ENCODE results near the gene OR5K2. TPM values are rescaled to one million over a fixed set of nuclear protein-coding genes. Genes with fewer than 3 reads are reported as not detected.

The OR5K2 gene
- not detected for total RNA-seq
- 0.56 TPM for polyA plus RNA-seq (2013, experiment 1 of 2)
- polyA plus RNA-seq (2013, experiment 2 of 2) = 0.30 TPM
- 0 to 0.06 (median 0) reads per million in 172 experiments for total RNA-seq

GRCh38 chr3:98497381-98497780, at the start of gene OR5K2:
Gene OR5K2, plus strand, starts transcription at chr3:98497681. Its CDS starts 0 bp downstream, at chr3:98497681.
- TF ChIP-seq, protein P1, sequence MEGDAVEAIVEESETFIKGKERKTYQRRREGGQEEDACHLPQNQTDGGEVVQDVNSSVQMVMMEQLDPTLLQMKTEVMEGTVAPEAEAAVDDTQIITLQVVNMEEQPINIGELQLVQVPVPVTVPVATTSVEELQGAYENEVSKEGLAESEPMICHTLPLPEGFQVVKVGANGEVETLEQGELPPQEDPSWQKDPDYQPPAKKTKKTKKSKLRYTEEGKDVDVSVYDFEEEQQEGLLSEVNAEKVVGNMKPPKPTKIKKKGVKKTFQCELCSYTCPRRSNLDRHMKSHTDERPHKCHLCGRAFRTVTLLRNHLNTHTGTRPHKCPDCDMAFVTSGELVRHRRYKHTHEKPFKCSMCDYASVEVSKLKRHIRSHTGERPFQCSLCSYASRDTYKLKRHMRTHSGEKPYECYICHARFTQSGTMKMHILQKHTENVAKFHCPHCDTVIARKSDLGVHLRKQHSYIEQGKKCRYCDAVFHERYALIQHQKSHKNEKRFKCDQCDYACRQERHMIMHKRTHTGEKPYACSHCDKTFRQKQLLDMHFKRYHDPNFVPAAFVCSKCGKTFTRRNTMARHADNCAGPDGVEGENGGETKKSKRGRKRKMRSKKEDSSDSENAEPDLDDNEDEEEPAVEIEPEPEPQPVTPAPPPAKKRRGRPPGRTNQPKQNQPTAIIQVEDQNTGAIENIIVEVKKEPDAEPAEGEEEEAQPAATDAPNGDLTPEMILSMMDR (IDR thresholded peaks at IDR 0.05) = no peak
- Mint-ChIP-seq H3K27ac (no peak within 1 kb of the TSS), H3K4me1 (ENCODE audit: low read depth) (no peaks in the 10 kb centered on the region), H3K9me3 (no peaks in the 10 kb centered on the region), H3K4me3 (no peak within 1 kb of the TSS), H3K36me3 (ENCODE audit: low read depth) (no peaks in the 10 kb centered on the region), H3K27me3 (no peaks in the 10 kb centered on the region)
- Histone ChIP-seq H3K9me3 (ENCODE audit: control insufficient read depth in 1 of 2, insufficient read depth in 1 of 2, low read length in 2 of 2) (no peaks in the 10 kb centered on the region), H3K27me3 (ENCODE audit: control insufficient read depth in 1 of 2, insufficient read depth in 2 of 2, low read length in 2 of 2) (no peaks in the 10 kb centered on the region), H3K36me3 (ENCODE audit: insufficient read depth, low read length) (no peaks in the 10 kb centered on the region), H3K4me1 (ENCODE audit: insufficient read depth, low read length) (no peaks in the 10 kb centered on the region), H3K27ac (ENCODE audit: low read depth in 1 of 2, low read length in 2 of 2) (no peak within 1 kb of the TSS), H3K4me3 (ENCODE audit: low read length) (no peak within 1 kb of the TSS)
- POLR2A ChIA-PET = no interaction called here
- no peak for DNase-seq
- intact Hi-C loops (cut with DNase I, micrococcal nuclease) = no loop called here
- CTCF ChIA-PET = no interaction called here
- no peak for ATAC-seq (ENCODE audit: poor library complexity)

DNA sequence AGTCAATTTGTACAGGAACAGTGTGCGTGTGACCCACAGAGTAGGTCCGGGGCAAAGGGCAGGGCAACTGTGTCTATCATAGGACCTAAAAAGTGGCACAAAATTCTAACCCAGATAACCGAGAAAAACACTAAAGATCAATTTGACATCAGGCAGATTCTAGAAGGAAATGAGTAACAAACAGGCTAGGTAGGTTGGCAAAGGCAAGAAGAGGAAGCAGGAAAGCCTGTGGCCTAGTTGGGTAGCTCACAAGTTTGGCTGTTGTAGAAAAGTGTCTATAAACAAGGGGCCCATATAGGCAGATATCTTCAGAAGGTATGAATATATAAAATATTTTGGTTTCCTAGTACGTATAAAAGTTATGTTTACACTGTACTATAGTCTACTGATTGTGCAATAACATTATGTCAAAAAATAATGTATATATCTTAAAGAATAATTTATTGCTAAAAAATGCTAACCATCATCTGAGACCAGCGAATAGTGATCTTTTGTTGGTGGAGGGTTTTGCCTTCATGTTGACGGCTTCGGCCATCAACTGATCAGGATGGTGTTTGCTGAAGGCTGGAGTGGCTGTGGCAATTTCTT, 47.8 kb upstream of the OR5K2 start:
- Mint-ChIP-seq H3K27me3 (peaks cover 9% of the 10 kb centered on the region), H3K4me1 (ENCODE audit: low read depth) (no peaks in the 10 kb centered on the region), H3K36me3 (ENCODE audit: low read depth) (no peaks in the 10 kb centered on the region), H3K9me3 (no peaks in the 10 kb centered on the region), H3K4me3 (no peak overlapping the region), H3K27ac (no peak overlapping the region)
- H3K9me3 ChIP-seq (ENCODE audit: control insufficient read depth in 1 of 2, insufficient read depth in 1 of 2, low read length in 2 of 2) = no peaks in the 10 kb centered on the region
- no peak overlapping the region for H3K4me3 ChIP-seq (ENCODE audit: low read length)
- peaks cover 4% of the 10 kb centered on the region for H3K4me1 ChIP-seq (ENCODE audit: insufficient read depth, low read length)
- TF ChIP-seq, protein P1 (IDR thresholded peaks at IDR 0.05) = no peak
- ChIA-PET POLR2A (no interaction called here), CTCF (no interaction called here)
- intact Hi-C loops (cut with DNase I, micrococcal nuclease) = no loop called here
- H3K27ac ChIP-seq (ENCODE audit: low read depth in 1 of 2, low read length in 2 of 2) = no peak overlapping the region
- ATAC-seq (ENCODE audit: poor library complexity) (no peak), DNase-seq (peak in 1 of 14 experiments; percentile 1)
- no peaks in the 10 kb centered on the region for H3K36me3 ChIP-seq (ENCODE audit: insufficient read depth, low read length)
- no peaks in the 10 kb centered on the region for H3K27me3 ChIP-seq (ENCODE audit: control insufficient read depth in 1 of 2, insufficient read depth in 2 of 2, low read length in 2 of 2)

DNA sequence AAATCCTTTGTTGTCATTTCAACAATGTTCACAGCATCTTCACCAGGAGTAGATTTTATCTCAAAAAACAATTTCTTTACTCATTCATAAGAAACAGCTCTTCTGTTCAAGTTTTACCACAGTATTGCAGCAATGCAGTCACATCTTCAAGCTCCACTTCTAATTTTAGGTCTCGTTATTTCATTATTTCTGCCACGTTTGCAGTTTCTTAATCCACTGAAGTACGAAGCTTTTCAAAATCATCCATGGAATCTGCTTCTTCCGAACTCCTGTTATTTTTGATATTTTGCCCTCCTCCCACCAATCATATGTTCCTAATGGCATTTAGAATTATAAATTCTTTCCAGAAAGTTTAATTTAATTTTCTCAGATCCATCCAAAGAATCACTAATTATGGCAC, 47.1 kb upstream of the OR5K2 start:
- no peaks in the 10 kb centered on the region for H3K36me3 ChIP-seq (ENCODE audit: insufficient read depth, low read length)
- peaks cover 4% of the 10 kb centered on the region for H3K4me1 ChIP-seq (ENCODE audit: insufficient read depth, low read length)
- POLR2A ChIA-PET = no interaction called here
- Mint-ChIP-seq H3K36me3 (ENCODE audit: low read depth) (no peaks in the 10 kb centered on the region), H3K27ac (no peak overlapping the region), H3K4me3 (no peak overlapping the region), H3K27me3 (peaks cover 6% of the 10 kb centered on the region), H3K4me1 (ENCODE audit: low read depth) (no peaks in the 10 kb centered on the region), H3K9me3 (no peaks in the 10 kb centered on the region)
- no peak for ATAC-seq (ENCODE audit: poor library complexity)
- no peak overlapping the region for H3K27ac ChIP-seq (ENCODE audit: low read depth in 1 of 2, low read length in 2 of 2)
- intact Hi-C loops (cut with DNase I, micrococcal nuclease) = no loop called here
- CTCF ChIA-PET = no interaction called here
- no peak for DNase-seq
- no peaks in the 10 kb centered on the region for H3K9me3 ChIP-seq (ENCODE audit: control insufficient read depth in 1 of 2, insufficient read depth in 1 of 2, low read length in 2 of 2)
- TF ChIP-seq, protein P1 (IDR thresholded peaks at IDR 0.05) = no peak
- H3K4me3 ChIP-seq (ENCODE audit: low read length) = no peak overlapping the region
- no peaks in the 10 kb centered on the region for H3K27me3 ChIP-seq (ENCODE audit: control insufficient read depth in 1 of 2, insufficient read depth in 2 of 2, low read length in 2 of 2)
